ENCODE measurements around the gene SLC7A6OS.

SLC7A6OS gene

DNA sequence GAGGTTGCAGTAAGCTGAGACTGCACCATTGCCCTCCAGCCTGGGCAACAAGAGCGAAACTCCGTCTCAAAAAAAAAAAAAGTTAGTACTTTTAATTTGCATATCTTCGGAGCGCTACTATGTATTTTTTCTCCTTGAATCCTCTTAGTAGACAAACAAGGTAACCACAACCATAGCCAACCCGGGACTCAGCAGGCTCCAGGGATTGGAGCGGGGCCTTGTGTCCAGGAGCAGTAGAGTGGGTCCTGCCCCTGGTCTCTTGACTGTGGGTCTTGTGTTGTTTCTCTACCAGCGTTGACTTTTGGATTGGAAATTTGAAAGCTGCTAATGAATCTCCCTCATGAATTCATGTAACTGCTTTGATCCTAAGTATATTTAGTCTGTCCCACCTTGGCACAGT is 32.4 kb upstream of the SLC7A6OS start:
- no peak for DNase-seq

DNA sequence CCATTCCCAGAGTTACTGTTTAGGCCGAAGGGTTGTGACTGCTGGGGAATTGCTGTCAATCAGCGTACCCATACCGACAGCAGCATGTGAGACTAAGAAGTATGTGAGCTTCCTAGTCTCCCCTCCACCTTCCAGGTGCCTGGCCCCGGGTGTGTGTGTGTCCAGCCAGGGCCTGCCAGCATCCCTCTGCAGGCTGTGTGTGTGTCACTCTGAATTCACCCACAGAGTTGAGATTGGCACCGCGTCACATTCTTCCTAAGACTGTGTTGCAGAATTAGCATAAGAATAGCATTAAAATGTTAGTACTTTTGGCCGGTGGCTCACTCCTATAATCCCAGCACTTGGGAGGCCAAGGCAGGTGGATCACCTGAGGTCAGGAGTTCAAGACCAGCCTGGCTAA is 31.9 kb upstream of the SLC7A6OS start:
- DNase-seq = no peak

DNA sequence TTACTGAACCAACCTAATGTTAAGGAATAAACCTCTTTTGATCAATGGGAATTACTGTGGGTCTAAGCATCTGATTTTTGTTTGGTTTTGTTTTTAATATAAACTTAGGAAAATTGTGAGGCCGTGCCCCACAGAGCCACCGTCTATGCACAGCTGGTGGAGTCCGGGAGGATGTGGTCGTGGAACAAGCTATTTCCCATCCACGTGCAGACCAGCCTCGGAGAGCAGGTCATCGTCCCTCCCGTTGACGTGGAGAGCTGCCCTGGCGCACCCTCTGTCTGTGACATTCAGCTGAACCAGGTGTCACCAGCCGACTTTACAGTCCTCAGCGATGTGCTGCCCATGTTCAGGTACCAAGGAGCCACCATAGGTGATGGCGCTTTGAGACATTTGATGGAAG is 28.5 kb upstream of the SLC7A6OS start:
- DNase-seq = no peak

DNA sequence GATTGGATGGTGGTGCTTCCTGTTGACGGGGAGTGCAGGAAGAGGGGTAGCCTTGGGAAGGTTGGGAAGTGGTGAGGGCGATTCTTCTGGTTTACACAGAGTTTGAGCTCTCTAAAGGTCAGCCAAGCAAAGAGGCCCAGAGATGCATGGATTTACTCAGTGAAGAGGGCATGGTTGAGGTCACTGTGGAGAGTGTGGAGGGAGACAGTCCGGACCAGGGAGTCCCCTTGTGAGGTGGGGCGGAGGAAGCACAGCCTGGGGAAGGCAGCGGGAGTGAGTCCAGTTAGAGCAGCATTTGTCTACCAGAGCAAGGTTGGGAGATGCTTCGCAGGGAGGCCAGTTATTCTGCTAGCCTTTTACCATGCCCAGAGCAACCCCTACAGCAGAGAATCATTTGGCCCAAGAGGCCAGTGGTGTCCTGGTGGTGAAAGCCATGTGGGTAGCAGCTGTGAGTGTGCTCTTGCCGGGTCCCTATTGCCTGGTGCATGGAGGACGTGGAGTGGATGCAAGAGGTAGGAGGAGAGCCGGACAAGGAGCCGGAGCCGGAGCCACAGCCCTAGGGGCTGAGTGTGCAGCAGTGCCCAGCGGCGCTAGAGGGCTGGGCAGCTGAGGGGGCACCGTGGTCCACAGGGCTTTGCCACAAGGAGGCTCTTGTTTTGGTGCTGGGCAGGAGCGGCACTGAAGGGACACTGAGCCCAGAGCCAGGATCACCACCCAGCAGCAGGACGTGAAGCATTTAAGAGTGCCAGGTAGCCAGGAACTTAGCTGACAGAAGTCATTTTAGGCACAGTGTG is 27.8 kb upstream of the SLC7A6OS start:
- no peak for DNase-seq

DNA sequence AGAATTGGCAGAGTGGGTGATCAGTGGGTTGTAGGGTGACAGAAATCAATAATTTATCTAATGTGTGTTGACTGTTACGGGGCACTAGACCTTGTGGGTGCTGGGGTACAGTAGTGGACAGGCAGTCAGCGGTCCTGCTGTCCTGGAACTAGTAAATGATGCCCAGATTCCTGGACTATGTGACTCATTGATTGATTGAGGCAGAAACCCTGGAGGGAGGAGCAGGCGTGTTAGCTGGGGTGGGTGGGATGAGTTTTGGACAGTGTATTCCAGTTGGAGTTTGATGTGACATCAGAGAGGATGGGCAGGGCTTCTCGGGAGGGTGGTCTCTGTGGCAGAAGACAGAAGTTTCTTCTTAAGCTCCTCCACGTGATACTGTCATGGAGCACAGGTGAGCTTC is 24.4 kb upstream of the SLC7A6OS start:
- DNase-seq = no peak

DNA sequence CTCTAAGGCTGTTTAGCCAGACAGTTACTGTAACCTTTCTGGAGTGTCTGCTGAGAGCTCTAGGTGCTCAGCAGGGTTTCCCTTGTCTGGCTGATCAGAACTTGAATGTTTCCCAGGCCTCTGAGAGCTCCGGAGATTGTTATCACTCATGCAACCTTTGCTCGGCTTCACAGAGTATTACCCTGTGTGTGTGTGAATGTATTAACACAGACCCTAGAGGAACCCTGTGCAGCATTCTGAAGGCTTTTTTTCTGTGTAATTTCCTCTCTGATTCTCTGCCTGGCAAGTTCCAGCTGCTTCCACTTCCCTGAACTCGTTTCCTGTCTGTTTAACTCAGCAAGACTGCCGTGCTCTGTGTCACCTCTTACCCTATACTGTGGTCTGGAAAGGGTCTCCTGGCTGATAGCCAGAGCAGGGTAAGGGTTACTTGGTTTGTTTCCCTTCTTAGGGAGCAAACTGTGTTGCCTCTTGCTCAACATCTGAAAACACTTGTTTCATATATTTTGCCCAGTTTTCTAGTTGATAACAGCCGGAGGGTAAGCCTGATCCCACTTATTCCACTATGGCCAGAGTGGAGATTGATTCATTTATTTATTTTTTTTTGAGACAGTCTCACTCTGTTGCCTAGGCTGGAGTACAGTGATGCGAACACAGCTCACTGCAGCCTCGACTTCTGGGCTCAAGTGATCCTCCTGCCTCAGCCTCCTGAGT is 21.8 kb upstream of the SLC7A6OS start:
- DNase-seq = no peak

DNA sequence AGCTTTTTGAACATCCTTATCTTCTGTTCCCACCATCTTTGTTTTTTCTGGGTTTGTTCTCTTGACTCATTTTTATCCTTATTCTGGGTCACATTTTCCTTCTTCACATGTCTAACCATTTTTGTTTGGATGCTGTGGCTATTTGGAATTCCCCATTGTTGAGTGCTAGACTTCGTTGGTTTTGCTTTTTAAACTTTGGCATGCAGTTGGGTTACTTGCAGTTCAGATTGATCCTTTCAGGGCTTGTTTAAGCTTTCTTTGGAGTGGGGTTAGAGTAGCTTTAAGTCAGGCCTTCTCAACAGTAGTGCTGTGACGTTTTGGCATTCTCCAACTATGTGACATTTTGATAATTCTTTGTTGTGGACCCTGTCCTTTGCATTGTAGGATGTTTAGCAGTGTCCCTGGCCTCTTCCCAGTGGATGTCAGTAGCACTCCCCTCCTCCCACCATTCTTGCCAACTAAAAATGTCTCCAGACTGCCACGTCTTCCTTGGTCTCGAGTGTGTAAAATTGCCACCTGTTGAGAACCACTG is 21.2 kb upstream of the SLC7A6OS start:
- DNase-seq = no peak

DNA sequence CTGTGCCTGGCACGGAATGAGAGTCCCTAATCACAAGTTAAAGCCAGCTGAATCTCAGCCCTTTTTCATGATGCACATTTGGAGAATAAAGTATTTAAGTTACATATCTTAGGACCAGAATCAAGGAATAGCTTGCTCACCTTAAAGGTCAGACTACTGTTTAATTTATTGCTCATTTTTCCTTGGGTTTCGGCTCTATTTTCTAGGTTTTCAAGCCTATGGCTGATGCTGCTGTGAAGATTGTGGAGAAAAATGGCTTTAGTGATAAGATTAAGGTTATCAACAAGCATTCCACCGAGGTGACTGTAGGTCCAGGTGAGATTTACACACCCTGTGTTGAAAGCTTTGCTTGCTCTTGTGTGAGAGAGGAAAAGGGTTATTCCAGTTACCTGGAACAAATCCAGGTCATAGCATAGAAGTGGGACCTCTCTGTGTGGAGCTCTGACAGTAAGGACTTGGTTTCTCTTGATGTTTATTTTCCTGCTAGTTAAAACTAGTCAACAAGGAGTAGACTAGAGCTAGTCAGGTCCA is 18.2 kb upstream of the SLC7A6OS start:
- DNase-seq = no peak

DNA sequence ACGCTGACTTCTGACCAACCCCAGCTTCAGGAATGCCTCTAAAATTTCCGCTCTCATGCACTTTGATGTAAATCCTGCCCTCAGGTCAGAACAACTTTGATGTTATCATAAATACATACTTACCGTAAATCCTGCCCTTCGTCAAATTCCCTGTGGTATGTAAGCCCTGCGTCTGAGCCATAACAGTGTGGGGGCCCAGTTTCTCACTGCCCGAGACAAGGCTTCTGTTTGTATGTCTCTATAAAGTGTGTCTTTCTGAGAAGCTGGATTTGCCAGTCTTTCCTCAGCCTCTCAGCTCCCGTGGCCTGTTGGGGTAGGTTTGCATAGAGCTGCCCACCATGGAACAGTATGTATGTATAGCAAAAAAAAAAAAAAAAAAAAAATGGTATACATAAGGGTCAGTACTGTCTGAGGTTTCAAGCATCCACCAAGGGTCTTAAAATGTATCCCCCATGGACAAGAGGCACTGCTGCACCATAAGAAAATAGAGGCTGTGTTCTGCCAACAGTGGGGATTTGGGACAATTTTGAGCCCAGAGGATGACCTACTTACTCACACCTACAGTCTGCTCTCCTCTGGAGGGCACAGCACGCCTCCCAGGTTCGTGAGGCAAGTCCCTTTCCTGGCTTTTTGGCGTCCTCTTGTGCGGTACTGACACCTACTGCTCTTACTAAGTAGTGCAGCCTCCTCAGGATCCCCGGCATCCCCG is 17.6 kb upstream of the SLC7A6OS start:
- DNase-seq = peak; percentile 71

DNA sequence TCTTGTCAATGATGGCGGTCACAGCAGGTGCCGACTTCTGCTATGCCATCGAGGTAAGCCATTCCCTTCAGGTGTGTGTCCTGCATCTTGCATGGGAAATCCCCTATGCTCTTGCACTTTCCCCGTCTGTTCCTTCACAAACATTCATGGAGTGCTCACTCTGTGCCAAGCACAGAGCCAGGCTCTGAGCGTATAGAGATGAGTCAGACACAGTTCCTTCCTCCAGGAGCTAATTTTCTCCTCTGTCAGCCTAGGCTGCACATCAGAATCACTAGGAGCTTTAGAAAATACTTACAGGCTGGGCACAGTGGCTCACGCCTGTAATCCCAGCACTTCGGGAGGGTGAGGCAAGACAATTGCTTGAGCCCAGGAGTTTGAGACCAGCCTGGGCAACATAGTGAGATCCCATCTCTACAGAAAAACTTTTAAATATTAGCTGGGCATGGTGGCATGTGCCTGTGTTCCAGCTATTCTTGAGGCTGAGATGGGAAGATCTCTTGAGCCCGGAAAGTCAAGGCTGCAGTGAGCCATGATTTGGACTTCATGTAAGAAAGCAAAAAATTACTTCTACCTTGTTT is 14.1 kb upstream of the SLC7A6OS start:
- DNase-seq = no peak

DNA sequence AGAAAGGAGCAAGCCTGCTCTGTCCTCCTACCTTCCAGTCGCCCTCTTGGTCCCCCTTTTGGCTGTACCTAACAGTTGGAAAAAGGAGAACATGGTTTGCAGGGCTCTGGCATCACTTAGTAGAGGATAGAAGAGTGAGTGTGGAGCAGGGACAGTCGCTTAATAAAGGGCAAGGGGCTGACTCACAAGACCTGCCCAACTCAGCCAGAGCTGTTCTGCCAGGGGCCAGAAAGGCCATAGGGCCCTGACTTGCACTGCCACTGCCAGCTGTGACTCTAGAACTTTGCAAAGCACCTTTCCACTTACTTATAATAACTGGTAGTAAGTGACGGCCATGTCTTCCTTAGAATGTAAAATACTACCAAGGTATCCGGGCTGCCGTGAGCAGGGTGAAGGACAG is 13.6 kb upstream of the SLC7A6OS start:
- no peak for DNase-seq

DNA sequence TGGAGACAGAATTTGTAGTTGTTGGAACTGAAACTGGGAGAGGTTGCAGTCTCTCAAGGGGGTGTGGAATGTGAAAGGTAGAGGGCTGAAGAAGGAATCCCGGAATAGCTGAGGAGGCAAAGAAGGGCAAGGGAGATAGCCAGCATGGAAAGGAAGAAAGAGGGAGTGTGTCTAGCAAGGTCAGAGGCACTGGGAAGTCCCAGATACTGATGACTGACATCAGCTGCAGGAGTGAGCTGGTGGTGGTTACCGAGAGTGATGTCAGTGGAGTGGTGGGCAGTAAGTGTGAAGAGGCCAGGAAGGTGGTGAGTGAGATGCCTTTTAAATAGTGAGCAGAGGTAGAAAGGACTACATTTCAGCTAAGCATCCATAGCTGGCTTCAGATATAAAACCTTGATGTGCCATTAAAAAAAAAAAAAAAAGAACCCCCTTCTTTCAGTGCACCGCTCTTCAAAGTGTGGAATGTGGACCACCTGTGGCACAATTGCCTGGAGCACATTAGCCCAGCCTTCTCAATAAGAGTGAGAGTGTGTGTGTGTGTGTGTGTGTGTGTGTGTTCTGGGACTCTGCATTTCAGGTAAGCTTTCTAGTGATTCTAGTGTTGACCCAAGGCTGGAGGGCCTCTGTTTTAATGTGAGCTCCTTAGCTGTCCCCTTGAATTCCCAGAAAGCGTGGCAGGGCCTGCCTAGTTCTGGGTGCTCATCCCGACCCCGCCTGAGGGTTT is 8.6 kb upstream of the SLC7A6OS start:
- DNase-seq = peak; percentile 22

DNA sequence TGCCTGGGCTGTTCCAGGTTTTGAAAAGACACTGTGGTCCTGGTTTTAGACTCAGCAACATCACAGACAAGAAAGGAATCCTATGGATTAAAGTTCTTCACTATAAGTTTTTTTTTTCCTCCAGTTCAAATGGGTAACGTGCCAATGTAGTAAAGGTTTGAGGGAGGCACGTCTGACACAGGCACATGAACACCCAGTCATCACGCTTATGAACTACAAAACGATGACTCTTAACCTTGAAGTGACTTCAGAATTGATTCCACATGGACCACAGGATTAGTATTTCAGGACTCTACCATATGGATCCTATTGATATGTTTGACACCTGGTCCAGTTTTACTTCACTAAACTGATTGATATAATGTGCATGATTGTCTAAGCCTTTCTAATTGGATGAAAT is 2.4 kb upstream of the SLC7A6OS start:
- DNase-seq = no peak

DNA sequence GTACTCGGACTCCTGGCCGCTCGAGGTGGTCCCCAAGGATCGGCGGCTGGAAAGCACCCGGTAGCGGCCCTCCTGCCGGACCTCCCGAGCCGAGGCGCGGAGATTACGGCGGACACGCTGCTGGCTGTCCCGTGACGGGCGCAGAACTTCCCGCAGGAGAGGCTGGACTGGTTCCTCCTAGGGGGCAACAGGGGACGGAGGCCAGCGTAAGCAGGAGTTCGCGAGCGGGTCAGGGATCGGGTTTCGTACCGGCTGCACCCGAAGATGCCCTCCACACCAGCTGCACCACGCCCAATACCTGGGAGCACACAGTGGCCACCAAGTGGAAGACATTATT is 341 bp downstream of the SLC7A6OS start:
- no peak for DNase-seq

DNA sequence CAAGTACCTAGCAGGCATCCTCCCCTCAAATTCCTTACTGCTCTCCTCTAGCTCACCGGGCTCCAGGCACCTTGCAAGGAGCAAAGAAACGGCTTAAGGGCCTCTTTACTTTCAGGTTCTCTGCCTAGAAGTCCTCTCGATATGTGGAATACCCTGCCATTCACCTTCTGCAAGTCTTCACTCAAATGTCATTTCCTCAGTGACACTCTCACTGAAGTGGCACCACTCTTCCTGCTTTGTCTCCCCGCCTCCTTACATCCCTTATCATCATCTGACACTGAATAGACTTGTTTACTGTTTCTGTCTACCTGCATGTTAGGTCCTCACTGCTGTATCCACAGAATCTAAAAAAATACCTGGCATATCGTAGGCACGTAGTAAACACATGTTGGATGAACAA is 947 bp downstream of the SLC7A6OS start:
- no peak for DNase-seq

DNA sequence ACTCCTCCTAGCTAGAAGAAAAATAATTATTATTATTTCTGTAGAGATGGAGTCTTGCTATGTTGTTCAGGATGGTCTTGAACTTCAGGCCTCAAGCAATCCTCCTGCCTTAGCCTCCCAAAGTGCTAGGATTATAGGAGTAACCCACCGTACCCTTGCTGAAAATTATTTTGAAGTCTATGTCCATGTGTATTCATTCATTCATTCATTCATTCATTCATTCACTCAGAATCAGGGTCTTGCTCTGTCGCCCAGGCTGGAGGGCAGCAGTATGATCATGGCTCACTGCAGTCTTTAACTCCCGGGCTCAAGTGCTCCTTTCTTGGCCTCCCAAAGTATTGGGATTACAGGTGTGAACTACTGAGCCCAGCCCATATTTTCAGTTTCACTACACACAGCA is 4.1 kb downstream of the SLC7A6OS start:
- no peak for DNase-seq

DNA sequence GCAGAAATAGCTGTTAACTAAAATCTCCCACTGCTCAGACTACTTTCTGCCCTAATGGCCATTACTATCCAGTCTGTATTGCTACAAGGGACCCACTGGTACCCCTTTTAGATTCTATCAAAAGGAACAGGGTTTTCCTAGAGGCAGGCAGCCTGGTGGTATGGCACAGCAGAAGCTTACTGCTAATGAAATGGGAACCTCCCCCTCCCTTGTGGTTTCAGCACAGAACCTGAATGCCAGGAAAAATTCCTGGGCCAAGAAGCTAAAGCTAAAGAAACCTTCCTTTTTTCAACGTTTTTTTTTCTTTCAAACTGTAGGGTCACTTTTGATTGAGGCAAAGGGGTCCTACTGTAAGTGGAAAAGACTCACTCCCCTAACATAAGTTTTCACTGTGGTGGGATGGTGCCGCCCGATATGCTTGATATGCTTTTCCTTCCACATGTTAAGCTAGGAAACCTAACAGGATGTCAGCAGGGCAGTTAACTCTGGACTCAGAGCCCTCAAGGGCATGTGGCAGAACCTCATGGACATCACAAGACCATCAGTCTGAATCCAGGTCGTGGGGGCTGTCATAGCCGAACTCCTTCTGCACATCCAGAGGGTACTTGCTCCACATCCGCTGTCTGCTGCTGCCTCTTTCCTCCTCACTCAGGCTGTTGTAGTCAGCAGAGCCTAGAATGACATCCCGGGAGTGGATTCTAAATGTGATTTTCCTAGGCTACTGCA is 9.8 kb downstream of the SLC7A6OS start:
- DNase-seq = no peak

DNA sequence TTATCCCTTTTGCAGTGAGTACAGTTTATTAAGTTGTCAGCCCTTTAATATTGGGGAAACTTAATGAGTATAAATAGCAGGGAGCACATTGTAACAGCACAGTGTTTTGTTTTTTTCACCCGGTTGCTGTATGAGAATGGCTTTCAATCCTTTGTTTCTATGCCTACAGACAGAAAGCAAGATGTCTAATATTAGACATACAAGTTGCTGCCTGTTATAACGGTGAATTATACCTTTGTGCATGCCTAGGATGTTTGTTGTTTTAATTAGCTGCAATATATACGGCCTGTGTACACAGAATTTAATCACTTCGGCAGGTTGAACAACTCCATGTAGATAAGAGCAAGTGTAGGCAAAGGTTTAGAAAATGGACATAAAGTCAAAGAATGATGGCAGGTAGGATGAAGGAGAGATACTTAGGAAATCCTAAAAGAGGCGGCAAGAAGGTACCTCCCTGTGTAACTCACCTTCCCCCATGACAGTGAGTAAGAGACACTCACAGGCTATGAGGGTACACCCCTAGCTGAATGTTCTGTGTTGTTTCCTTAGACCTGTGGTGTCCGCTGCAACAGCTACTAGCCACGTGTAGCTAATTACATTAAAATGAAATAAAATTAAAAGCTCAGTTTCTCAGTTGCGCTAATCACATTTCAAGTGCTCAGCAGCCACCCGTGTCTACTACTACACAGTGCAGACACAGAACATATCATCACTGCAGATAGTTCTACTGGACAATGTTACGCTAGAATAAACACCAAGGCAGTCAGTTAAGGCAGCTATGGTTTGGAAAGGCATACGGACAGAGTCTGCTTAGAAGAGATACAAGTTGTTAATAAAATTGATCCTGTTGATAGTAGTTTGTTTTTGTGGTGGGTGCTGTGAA is 10.9 kb downstream of the SLC7A6OS start:
- no peak for DNase-seq

DNA sequence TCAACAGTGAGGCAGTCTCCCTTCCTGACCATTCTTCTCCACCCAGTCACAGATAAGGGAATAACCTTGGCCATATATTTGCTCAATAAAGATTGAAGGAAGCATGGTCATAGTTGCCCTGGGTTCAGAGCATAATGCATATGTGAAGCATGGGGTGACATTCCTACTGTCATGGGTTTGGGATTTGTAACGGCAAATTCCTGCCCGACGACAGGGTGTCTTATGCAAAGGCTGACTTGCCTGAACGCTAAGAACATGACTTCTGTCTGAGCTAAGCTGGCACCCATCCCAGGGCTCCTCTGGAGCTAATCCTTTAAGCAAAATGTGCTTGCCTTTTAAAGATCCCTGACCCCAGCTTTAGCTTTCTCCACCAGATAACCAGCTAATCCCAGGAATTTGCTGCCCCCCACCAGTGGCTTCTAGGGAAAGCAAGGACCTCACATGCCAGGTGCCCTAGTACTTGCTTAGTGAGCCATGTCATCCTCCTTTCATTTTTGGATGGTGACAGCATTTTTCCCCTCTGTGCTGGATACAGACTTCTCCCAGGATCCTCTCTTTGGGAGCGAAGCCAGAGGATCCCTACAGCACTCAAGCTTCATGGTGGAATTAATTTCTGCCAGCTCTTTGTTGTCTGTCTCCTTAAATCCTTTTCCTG is 11.7 kb downstream of the SLC7A6OS start:
- DNase-seq = no peak

DNA sequence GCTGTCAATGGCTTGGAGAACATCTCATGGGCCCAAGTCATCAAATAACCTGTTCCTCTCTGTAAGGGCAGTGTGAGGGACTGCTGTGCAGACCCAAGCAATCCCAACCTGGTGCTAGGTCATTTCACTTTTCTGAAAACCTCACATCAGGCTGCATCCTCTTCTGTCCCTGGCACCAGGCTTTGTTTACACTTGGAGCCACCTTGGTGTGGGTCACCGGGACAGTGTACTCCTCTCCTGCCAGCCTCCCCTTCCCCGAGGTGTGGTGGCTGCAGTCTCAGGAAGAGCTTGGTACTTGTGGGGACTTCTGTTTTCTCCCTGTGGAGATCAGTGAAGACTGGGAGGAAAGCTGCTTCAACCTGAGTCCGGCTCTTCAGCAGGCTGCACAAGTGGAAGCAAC is 12.4 kb downstream of the SLC7A6OS start:
- no peak for DNase-seq
